Measurements from ENCODE around the gene IPO4. TPM values are rescaled to one million over a fixed set of nuclear protein-coding genes. Genes with fewer than 3 reads are reported as not detected.

IPO4 gene
- total and polyA plus RNA-seq, 10 of the 15 experiments (the other 5 are each of a cell fraction or from before 2014, with no cell fraction given): 7.8 to 139 (median 37.6) TPM

- TF ChIP-seq JUND (IDR thresholded peaks at IDR 0.05; ENCODE audit: low read depth, low read length) (peak; percentile 31; the same call in 1 of the 2 replicates), USF2 (IDR thresholded peaks at IDR 0.05; ENCODE audit: borderline replicate concordance, low read depth, low read length) (no peak), RB1 (IDR thresholded peaks at IDR 0.05; ENCODE audit: borderline replicate concordance) (peak; percentile 88; the same call in 1 of the 2 replicates), SUPT20H (IDR thresholded peaks at IDR 0.05; ENCODE audit: borderline replicate concordance, control insufficient read depth, low read depth, low read length) (no peak), LARP7 (IDR thresholded peaks at IDR 0.05) (peak; percentile 78), BHLHE40 (IDR thresholded peaks at IDR 0.05; ENCODE audit: borderline replicate concordance in 1 of 2, low read depth in 2 of 2, low read length in 1 of 2) (peak; percentile 61 to 63; a peak in 3 of 4 replicates), SIN3A (IDR thresholded peaks at IDR 0.05; ENCODE audit: low read depth, low read length) (peak; percentile 90; the same call in 1 of the 2 replicates), ZBTB33 (IDR thresholded peaks at IDR 0.05) (no peak), SIX5 (IDR thresholded peaks at IDR 0.05; ENCODE audit: low read depth, low read length, severe bottlenecking) (peak; percentile 34), SRF (IDR thresholded peaks at IDR 0.05; ENCODE audit: low read depth in 2 of 2, low read length in 2 of 2) (peak in 1 of 2 experiments; percentile 56; a peak in 1 of 4 replicates), EED (IDR thresholded peaks at IDR 0.05; ENCODE audit: low read depth) (peak; percentile 33; the same call in 1 of the 2 replicates), CHD2 (IDR thresholded peaks at IDR 0.05; ENCODE audit: borderline replicate concordance, low read depth, low read length) (peak; percentile 71; the same call in 1 of the 2 replicates), CBX5 (IDR thresholded peaks at IDR 0.05; ENCODE audit: low read depth) (no peak), EGR1 (IDR thresholded peaks at IDR 0.05; ENCODE audit: borderline replicate concordance in 1 of 2, low read depth in 2 of 2, low read length in 2 of 2) (peak in 1 of 2 experiments; percentile 47; a peak in 1 of 3 replicates), WRNIP1 (IDR thresholded peaks at IDR 0.05; ENCODE audit: borderline replicate concordance, low read depth, low read length) (peak; percentile 90; the same call in 1 of the 2 replicates), NR2C1 (IDR thresholded peaks at IDR 0.05) (peak; percentile 58), ATF7 (IDR thresholded peaks at IDR 0.05; ENCODE audit: low read depth) (peak; percentile 82)
- TF ChIP-seq, protein P1, sequence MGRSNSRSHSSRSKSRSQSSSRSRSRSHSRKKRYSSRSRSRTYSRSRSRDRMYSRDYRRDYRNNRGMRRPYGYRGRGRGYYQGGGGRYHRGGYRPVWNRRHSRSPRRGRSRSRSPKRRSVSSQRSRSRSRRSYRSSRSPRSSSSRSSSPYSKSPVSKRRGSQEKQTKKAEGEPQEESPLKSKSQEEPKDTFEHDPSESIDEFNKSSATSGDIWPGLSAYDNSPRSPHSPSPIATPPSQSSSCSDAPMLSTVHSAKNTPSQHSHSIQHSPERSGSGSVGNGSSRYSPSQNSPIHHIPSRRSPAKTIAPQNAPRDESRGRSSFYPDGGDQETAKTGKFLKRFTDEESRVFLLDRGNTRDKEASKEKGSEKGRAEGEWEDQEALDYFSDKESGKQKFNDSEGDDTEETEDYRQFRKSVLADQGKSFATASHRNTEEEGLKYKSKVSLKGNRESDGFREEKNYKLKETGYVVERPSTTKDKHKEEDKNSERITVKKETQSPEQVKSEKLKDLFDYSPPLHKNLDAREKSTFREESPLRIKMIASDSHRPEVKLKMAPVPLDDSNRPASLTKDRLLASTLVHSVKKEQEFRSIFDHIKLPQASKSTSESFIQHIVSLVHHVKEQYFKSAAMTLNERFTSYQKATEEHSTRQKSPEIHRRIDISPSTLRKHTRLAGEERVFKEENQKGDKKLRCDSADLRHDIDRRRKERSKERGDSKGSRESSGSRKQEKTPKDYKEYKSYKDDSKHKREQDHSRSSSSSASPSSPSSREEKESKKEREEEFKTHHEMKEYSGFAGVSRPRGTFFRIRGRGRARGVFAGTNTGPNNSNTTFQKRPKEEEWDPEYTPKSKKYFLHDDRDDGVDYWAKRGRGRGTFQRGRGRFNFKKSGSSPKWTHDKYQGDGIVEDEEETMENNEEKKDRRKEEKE (IDR thresholded peaks at IDR 0.05): no peak
- TF ChIP-seq, protein P2, sequence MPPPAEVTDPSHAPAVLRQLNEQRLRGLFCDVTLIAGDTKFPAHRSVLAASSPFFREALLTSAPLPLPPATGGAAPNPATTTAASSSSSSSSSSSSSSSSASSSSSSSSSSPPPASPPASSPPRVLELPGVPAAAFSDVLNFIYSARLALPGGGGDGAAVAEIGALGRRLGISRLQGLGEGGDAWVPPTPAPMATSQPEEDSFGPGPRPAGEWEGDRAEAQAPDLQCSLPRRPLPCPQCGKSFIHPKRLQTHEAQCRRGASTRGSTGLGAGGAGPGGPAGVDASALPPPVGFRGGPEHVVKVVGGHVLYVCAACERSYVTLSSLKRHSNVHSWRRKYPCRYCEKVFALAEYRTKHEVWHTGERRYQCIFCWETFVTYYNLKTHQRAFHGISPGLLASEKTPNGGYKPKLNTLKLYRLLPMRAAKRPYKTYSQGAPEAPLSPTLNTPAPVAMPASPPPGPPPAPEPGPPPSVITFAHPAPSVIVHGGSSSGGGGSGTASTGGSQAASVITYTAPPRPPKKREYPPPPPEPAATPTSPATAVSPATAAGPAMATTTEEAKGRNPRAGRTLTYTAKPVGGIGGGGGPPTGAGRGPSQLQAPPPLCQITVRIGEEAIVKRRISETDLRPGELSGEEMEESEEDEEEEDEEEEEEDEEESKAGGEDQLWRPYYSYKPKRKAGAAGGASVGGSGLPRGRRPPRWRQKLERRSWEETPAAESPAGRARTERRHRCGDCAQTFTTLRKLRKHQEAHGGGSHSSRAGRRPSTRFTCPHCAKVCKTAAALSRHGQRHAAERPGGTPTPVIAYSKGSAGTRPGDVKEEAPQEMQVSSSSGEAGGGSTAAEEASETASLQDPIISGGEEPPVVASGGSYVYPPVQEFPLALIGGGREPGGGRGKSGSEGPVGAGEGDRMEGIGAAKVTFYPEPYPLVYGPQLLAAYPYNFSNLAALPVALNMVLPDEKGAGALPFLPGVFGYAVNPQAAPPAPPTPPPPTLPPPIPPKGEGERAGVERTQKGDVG (CRISPR knock-in tag; IDR thresholded peaks at IDR 0.05): 0 out of 2 replicates have a peak, but pooled peaks have one; percentile 20
These were observed 27.1 kb upstream of the IPO4 start, which contains the start of gene MDP1 (continued) for GRCh38 chr14:24215495-24216344.

All from GM12878 (cell line).